NB4 (cell line): ENCODE measurements around the gene GOPC.

Experiments
- DNase-seq: peaks from one replicate; pipeline ENCODE4 v3.0.0; 2010; ENCODE audit warnings: low read depth
- H3K4me3 ChIP-seq: one replicate; pipeline ENCODE4 v1.5.1; 2011; ENCODE audit warnings: mild to moderate bottlenecking, low read depth, low read length, moderate library complexity
- MAX ChIP-seq: IDR thresholded peaks from 2 replicates; pipeline ENCODE4 v1.6.1; 2011; ENCODE audit warnings: low read depth, low read length
- MYC ChIP-seq: IDR thresholded peaks from 2 replicates; pipeline ENCODE4 v1.6.1; 2011; ENCODE audit warnings: low read depth, low read length
- POLR2A ChIP-seq: IDR thresholded peaks from 2 replicates; pipeline ENCODE4 v1.6.1; 2011; ENCODE audit warnings: mild to moderate bottlenecking; ENCODE audit not compliant: insufficient read length; ENCODE audit errors: extremely low read depth
- TF ChIP-seq, protein P1 (sequence below): IDR thresholded peaks from one replicate; pipeline ENCODE4 v1.5.1; 2012; ENCODE audit warnings: low read depth, low read length

GOPC gene

DNA sequence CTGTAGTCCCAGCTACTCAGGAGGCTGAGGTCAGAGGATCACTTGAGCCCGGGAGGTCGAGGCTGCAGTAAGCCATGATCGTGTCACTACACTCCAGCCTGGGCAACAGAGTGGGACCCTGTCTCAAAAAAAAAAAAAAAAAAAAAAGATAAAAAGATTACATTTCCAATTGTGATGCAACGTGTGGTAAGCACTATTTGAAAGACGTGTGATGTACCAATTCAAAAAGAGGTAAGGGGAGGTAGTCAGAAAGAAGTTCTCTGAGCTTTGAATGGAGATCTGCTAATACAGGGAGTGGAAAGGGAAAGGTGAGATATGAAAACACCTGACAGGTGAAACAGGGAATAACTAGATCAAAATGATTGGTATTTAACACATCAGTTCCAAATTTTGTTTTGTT lies 11.9 kb downstream of the GOPC start:
- H3K4me3 ChIP-seq: no peak overlapping the region
- no peak for DNase-seq
- TF ChIP-seq POLR2A (no peak), MAX (no peak), MYC (no peak)
- TF ChIP-seq, protein P1, sequence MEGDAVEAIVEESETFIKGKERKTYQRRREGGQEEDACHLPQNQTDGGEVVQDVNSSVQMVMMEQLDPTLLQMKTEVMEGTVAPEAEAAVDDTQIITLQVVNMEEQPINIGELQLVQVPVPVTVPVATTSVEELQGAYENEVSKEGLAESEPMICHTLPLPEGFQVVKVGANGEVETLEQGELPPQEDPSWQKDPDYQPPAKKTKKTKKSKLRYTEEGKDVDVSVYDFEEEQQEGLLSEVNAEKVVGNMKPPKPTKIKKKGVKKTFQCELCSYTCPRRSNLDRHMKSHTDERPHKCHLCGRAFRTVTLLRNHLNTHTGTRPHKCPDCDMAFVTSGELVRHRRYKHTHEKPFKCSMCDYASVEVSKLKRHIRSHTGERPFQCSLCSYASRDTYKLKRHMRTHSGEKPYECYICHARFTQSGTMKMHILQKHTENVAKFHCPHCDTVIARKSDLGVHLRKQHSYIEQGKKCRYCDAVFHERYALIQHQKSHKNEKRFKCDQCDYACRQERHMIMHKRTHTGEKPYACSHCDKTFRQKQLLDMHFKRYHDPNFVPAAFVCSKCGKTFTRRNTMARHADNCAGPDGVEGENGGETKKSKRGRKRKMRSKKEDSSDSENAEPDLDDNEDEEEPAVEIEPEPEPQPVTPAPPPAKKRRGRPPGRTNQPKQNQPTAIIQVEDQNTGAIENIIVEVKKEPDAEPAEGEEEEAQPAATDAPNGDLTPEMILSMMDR: no peak

GRCh38 chr6:117585647-117586046 lies 16.7 kb downstream of the GOPC start:
- TF ChIP-seq POLR2A: no peak
- TF ChIP-seq MAX: no peak
- no peak for TF ChIP-seq MYC
- TF ChIP-seq, protein P1: no peak
- no peak overlapping the region for H3K4me3 ChIP-seq
- DNase-seq: no peak

GRCh38 chr6:117574198-117574597 lies 28.1 kb downstream of the GOPC start:
- H3K4me3 ChIP-seq: no peak overlapping the region
- DNase-seq: no peak
- no peak for TF ChIP-seq MAX
- no peak for TF ChIP-seq MYC
- TF ChIP-seq, protein P1: no peak
- no peak for TF ChIP-seq POLR2A

GRCh38 chr6:117573006-117573680 lies 29.2 kb downstream of the GOPC start:
- no peak for DNase-seq
- no peak overlapping the region for H3K4me3 ChIP-seq
- no peak for TF ChIP-seq MAX
- TF ChIP-seq MYC: no peak
- TF ChIP-seq, protein P1: no peak
- no peak for TF ChIP-seq POLR2A

DNA sequence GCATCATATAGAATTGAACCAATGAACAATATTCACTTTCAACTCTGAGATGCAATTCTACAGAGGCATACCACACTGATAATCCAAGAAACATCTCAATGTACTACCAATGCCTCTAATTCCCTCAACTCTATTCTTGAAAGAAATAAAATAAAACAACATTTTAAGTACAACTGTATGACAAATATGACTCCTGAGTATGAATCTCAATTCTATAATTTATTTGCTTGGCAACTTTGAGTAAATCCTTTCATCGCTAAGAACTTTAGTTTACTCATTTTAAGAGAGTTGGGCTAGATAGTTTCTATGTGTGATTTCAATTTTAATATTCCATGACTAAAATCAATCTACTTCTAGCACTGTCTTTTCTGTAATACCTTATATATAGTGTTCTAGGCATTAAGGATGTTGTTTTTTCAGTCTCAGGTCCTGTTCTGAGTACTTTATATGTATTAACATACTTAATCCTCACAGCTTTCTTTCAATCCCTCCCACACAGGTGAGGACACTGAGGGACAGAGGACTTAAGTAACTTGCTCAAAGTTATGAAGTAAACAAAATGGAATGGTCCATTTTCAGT lies 33.4 kb downstream of the GOPC start:
- H3K4me3 ChIP-seq: no peak overlapping the region
- TF ChIP-seq MAX: no peak
- no peak for TF ChIP-seq POLR2A
- TF ChIP-seq, protein P1: no peak
- no peak for TF ChIP-seq MYC
- no peak for DNase-seq
